Neuronal stem cell (in vitro differentiated cells): ENCODE data around the gene MYO1H.
A peak's percentile ranks its signal among the peaks of the same experiment; 100 is the strongest.

Source experiments
- DNase-seq: peaks from one replicate; pipeline ENCODE4 v3.0.0-alpha.2; 2013; ENCODE audit warnings: low spot score
- H2AFZ ChIP-seq: one replicate; pipeline ENCODE4 v1.6.1; 2013; ENCODE audit warnings: mild to moderate bottlenecking, low read length, inconsistent platforms
- H2AK5ac ChIP-seq: 2 replicates; pipeline ENCODE4 v1.6.1; 2013; ENCODE audit warnings: low read depth, mild to moderate bottlenecking, inconsistent platforms, low read length, moderate library complexity, mixed read lengths
- H2BK120ac ChIP-seq: 2 replicates; pipeline ENCODE4 v1.6.1; 2013; ENCODE audit warnings: low read depth, mild to moderate bottlenecking, inconsistent platforms, low read length, moderate library complexity, mixed read lengths
- H2BK12ac ChIP-seq: one replicate; pipeline ENCODE4 v1.6.1; 2013; ENCODE audit warnings: low read length, inconsistent platforms
- H2BK15ac ChIP-seq: 2 replicates; pipeline ENCODE4 v1.6.1; 2013; ENCODE audit warnings: mild to moderate bottlenecking, low read length, inconsistent platforms, mixed read lengths
- H2BK5ac ChIP-seq: one replicate; pipeline ENCODE4 v1.6.1; 2013; ENCODE audit warnings: inconsistent platforms, mild to moderate bottlenecking, low read length, moderate library complexity
- H3K14ac ChIP-seq: one replicate; pipeline ENCODE4 v1.6.1; 2013; ENCODE audit warnings: low read length, inconsistent platforms
- H3K18ac ChIP-seq: 2 replicates; pipeline ENCODE4 v1.6.1; 2013; ENCODE audit warnings: low read length, inconsistent platforms
- H3K23ac ChIP-seq: 2 replicates; pipeline ENCODE4 v1.6.1; 2013; ENCODE audit warnings: low read depth, mild to moderate bottlenecking, mixed read lengths, low read length, inconsistent platforms; ENCODE audit not compliant: poor library complexity
- H3K27ac ChIP-seq: replicated peaks from 3 replicates; pipeline ENCODE4 v1.5.1; 2013; ENCODE audit warnings: low read length, inconsistent platforms
- H3K27me3 ChIP-seq, 3 experiments: 2 replicates each; pipeline ENCODE4 v1.6.1; 2013; ENCODE audit warnings: low read length in 3 of 3, mild to moderate bottlenecking in 2 of 3, inconsistent platforms in 1 of 3, low read depth in 1 of 3, mixed read lengths in 1 of 3, moderate library complexity in 1 of 3; ENCODE audit not compliant: control insufficient read depth in 3 of 3, insufficient read depth in 3 of 3
- H3K36me3 ChIP-seq, 2 donors: replicated peaks in 1 of 2; 2 replicates each; pipeline ENCODE4 v1.6.1; 2013; ENCODE audit warnings: low read length in 2 of 2; ENCODE audit not compliant: control insufficient read depth in 2 of 2, insufficient read depth in 2 of 2
- H3K4ac ChIP-seq: 2 replicates; pipeline ENCODE4 v1.6.1; 2013; ENCODE audit warnings: inconsistent platforms, mild to moderate bottlenecking, low read length, moderate library complexity
- H3K4me1 ChIP-seq, 2 donors: 1 replicate in 1 of 2; 2 replicates in 1 of 2; pipeline ENCODE4 v1.6.1; 2013; ENCODE audit warnings: low read length in 2 of 2, low read depth in 1 of 2; ENCODE audit not compliant: control insufficient read depth in 2 of 2, insufficient read depth in 1 of 2
- H3K4me2 ChIP-seq: one replicate; pipeline ENCODE4 v1.6.1; 2013; ENCODE audit warnings: mild to moderate bottlenecking, low read length, inconsistent platforms; ENCODE audit not compliant: insufficient read depth, poor library complexity, severe bottlenecking
- H3K4me3 ChIP-seq, 2 donors: 2 replicates each; pipeline ENCODE4 v1.5.1; 2013; ENCODE audit warnings: low read length in 2 of 2, mild to moderate bottlenecking in 2 of 2, inconsistent platforms in 1 of 2, moderate library complexity in 1 of 2
- H3K79me1 ChIP-seq: one replicate; pipeline ENCODE4 v1.6.1; 2013; ENCODE audit warnings: low read depth, mild to moderate bottlenecking, inconsistent platforms, low read length, moderate library complexity
- H3K9ac ChIP-seq: one replicate; pipeline ENCODE4 v1.6.1; 2013; ENCODE audit warnings: mild to moderate bottlenecking, low read depth, low read length, inconsistent platforms; ENCODE audit not compliant: poor library complexity
- H3K9me3 ChIP-seq, 2 donors: replicated peaks in 1 of 2; 2 replicates each; pipeline versions ENCODE3 to v1.6.1; 2013; ENCODE audit warnings: low read length in 2 of 2, mild to moderate bottlenecking in 2 of 2, inconsistent platforms in 1 of 2, low read depth in 1 of 2, mixed read lengths in 1 of 2, moderate library complexity in 1 of 2; ENCODE audit not compliant: control insufficient read depth in 2 of 2, insufficient read depth in 1 of 2
- H4K8ac ChIP-seq: one replicate; pipeline ENCODE4 v1.6.1; 2013; ENCODE audit warnings: low read depth, mild to moderate bottlenecking, inconsistent platforms, low read length, moderate library complexity
- H4K91ac ChIP-seq: one replicate; pipeline ENCODE4 v1.6.1; 2013; ENCODE audit warnings: low read length, low read depth, mild to moderate bottlenecking, inconsistent platforms; ENCODE audit not compliant: poor library complexity
- WGBS, 2 donors: extraction: QIAGEN DNeasy Blood & Tissue Kit; methylation state at CpG; one replicate each; pipeline ENCODE4 v1.1.7; 2013; ENCODE audit warnings: missing lambda C conversion rate in 2 of 2, mixed read lengths in 1 of 2; ENCODE audit not compliant: insufficient read length in 2 of 2, insufficient replicate concordance in 1 of 2; ENCODE audit errors: extremely low coverage in 2 of 2; 5-methylcytosine and 5-hydroxymethylcytosine counted together

Gene MYO1H

DNA sequence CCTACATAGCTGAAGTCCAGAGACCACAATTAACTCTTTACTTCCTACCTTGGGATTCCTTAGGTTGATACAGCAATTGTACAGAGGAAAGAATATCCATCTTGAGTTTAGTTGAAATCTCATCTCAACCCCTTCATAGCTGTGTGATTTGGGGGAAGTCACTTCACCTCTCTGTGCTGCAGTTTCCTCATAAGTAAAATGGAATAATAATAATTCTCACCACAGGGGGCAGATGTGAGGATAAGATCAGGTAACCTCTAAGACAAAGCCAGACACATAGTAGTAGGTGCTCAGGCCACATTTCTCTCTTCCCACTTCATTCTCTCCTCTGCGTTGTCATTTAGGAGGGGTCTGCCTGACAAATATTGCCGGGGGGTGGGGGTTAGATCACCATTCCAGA lies 45.3 kb upstream of the MYO1H start:
- H3K9ac ChIP-seq = no peak overlapping the region
- no CpG with 5 or more reads among the region's 2 CpGs for WGBS, 2 donors

DNA sequence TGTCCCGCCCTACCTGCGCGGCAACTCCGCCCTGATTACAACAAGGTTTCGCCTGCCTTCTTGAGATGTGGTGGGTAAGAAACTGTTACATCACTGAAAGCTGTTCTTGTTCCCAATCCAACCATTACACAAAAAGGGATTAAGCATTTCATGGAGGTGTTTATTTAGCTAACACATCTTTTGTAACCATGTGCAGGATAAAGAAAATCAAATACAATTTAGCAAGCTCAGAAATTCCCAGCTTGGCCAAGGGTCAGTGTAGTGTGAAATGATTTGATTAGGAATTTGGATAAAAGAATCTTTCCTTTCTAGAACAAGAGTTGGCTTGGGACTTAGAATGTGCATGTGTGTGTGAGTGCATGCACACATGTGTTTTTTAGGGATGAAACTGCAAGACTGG lies 44.9 kb upstream of the MYO1H start:
- Histone ChIP-seq H3K9me3 (peaks cover 0 to 1% of the 10 kb centered on the region in 2 donors), H3K36me3 (no peaks in the 10 kb centered on the region), H3K4me3 (no peak overlapping the region), H2AK5ac (no peak overlapping the region), H2BK12ac (no peak overlapping the region), H3K18ac (no peak overlapping the region), H3K23ac (no peak overlapping the region), H3K27ac (no peak overlapping the region), H4K91ac (no peak overlapping the region), H3K4me2 (no peak overlapping the region), H3K4me1 (peaks cover 0 to 4% of the 10 kb centered on the region in 2 donors), H3K9ac (no peak overlapping the region), H2BK120ac (no peak overlapping the region), H3K27me3 (peaks cover 1 to 57% (median 10%) of the 10 kb centered on the region in 3 experiments), H3K79me1 (no peaks in the 10 kb centered on the region), H2BK5ac (no peak overlapping the region), H2AFZ (no peak overlapping the region), H2BK15ac (no peak overlapping the region), H3K14ac (no peak overlapping the region), H4K8ac (no peak overlapping the region), H3K4ac (no peak overlapping the region)
- no CpG with 5 or more reads among the region's 5 CpGs for WGBS, 2 donors
- DNase-seq = no peak

More for the DNA sequence above, 45.3 kb upstream of the MYO1H start:
- no peak overlapping the region for H3K4me2 ChIP-seq
- no peak overlapping the region for H3K4ac ChIP-seq
- H3K36me3 ChIP-seq = no peaks in the 10 kb centered on the region
- H2BK12ac ChIP-seq = no peak overlapping the region
- no peak overlapping the region for H2BK15ac ChIP-seq
- no peak for DNase-seq
- H2BK5ac ChIP-seq = no peak overlapping the region
- no peak overlapping the region for H3K23ac ChIP-seq
- peaks cover 0 to 1% of the 10 kb centered on the region in 2 donors for H3K9me3 ChIP-seq
- no peak overlapping the region for H3K14ac ChIP-seq
- H3K27me3 ChIP-seq = peaks cover 0 to 53% (median 6%) of the 10 kb centered on the region in 3 experiments
- H3K79me1 ChIP-seq = no peaks in the 10 kb centered on the region
- no peak overlapping the region for H2BK120ac ChIP-seq
- no peak overlapping the region for H3K27ac ChIP-seq
- no peak overlapping the region for H4K91ac ChIP-seq
- H2AK5ac ChIP-seq = no peak overlapping the region
- no peak overlapping the region for H3K4me3 ChIP-seq
- no peak overlapping the region for H3K18ac ChIP-seq
- peaks cover 0 to 4% of the 10 kb centered on the region in 2 donors for H3K4me1 ChIP-seq
- no peak overlapping the region for H2AFZ ChIP-seq
- no peak overlapping the region for H4K8ac ChIP-seq

DNA sequence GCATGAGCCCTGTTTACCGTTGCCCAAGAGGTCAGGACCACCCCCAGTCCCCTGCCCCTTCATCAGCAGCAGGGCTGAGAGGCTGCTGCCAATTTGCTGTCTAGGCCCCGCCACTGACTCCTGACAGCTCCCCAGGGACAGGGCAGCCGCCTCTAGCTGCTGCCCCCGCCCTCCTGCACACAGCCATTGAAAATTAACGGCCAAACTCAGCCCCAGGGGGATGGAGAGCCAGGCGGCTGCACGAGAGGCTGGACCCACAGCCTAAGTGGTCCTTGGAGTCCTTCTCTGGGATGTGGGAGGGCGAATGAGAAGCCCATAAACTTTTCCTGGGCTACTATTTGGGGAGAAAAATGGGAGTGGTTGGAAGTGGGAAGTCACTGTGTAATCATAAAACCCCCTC lies 43.2 kb upstream of the MYO1H start:
- no CpG with 5 or more reads among the region's 8 CpGs for WGBS, 2 donors
- no peaks in the 10 kb centered on the region for H3K9me3 ChIP-seq

DNA sequence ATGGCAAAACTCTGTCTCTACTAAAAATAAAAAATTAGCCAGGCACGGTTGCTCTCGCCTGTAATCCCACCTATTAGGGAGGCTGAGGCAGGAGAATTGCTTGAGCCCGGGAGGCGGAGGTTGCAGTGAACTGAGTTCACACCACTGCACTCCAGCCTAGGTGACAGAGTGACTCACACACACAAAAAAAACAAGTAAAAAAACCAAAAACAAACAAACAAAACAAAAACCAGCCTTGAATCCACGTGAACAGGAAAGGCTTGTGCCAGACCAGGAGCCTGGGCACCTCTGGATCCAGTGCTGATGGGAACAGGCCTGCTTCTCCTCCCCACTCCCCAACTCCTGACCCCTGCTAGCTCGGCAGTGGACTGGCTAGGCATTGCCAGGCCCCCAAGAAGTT lies 42.2 kb upstream of the MYO1H start:
- no peak overlapping the region for H2BK5ac ChIP-seq
- H3K4me2 ChIP-seq = no peak overlapping the region
- H3K18ac ChIP-seq = no peak overlapping the region
- no peak overlapping the region for H3K27ac ChIP-seq
- no peak overlapping the region for H2BK12ac ChIP-seq
- DNase-seq = no peak
- no peak overlapping the region for H3K14ac ChIP-seq
- H3K4me3 ChIP-seq = no peak overlapping the region
- H3K23ac ChIP-seq = no peak overlapping the region
- peaks cover 9 to 81% (median 35%) of the 10 kb centered on the region in 3 experiments for H3K27me3 ChIP-seq
- H3K79me1 ChIP-seq = no peaks in the 10 kb centered on the region
- no peak overlapping the region for H4K8ac ChIP-seq
- no peak overlapping the region for H2BK120ac ChIP-seq
- H3K36me3 ChIP-seq = no peaks in the 10 kb centered on the region
- no peak overlapping the region for H2BK15ac ChIP-seq
- H3K4me1 ChIP-seq = peaks cover 0 to 9% of the 10 kb centered on the region in 2 donors
- no peak overlapping the region for H4K91ac ChIP-seq
- no peak overlapping the region for H2AK5ac ChIP-seq
- no peak overlapping the region for H2AFZ ChIP-seq
- H3K4ac ChIP-seq = no peak overlapping the region
- no CpG with 5 or more reads among the region's 6 CpGs for WGBS, 2 donors
- H3K9me3 ChIP-seq = no peaks in the 10 kb centered on the region
- no peak overlapping the region for H3K9ac ChIP-seq

More for the DNA sequence above, 43.2 kb upstream of the MYO1H start:
- Histone ChIP-seq H4K8ac (no peak overlapping the region), H3K23ac (no peak overlapping the region), H3K9ac (no peak overlapping the region), H3K14ac (no peak overlapping the region), H2BK15ac (no peak overlapping the region), H3K27ac (no peak overlapping the region), H3K79me1 (no peaks in the 10 kb centered on the region), H3K18ac (no peak overlapping the region), H2BK12ac (no peak overlapping the region), H4K91ac (no peak overlapping the region), H2AK5ac (peak overlapping the region; percentile 61), H3K4me3 (no peak overlapping the region), H2BK120ac (no peak overlapping the region), H2AFZ (no peak overlapping the region), H3K4me2 (no peak overlapping the region), H3K27me3 (peaks cover 3 to 72% (median 26%) of the 10 kb centered on the region in 3 experiments), H2BK5ac (no peak overlapping the region), H3K36me3 (no peaks in the 10 kb centered on the region), H3K4ac (no peak overlapping the region), H3K4me1 (peaks cover 0 to 4% of the 10 kb centered on the region in 2 donors)
- no peak for DNase-seq
